Psoas muscle (tissue), 8 donors: ENCODE results near the gene SLC29A1. TPM values are rescaled to one million over a fixed set of nuclear protein-coding genes. Genes with fewer than 3 reads are reported as not detected.
A peak's percentile ranks its signal among the peaks of the same experiment; 100 is the strongest.

Experiments
- ATAC-seq, 4 donors: fragments of 200-7000 bp; cut with Tn5 transposase; one replicate each; pipeline ENCODE4 v1.9.1; 2020; ENCODE audit warnings: moderate library complexity in 3 of 4, mild to moderate bottlenecking in 2 of 4
- DNase-seq, 2 donors: peaks; one replicate each; pipeline ENCODE4 v3.0.0-alpha.2; 2020
- H3K27ac ChIP-seq: fragments of 200-600 bp; one replicate; pipeline ENCODE4 v1.8.0; 2022
- H3K27me3 ChIP-seq, 3 donors: fragments of 200-600 bp in 1 of 3; one replicate each; pipeline versions ENCODE4 v1.6.1 to v1.8.0; 2013 to 2022; ENCODE audit warnings: low read length in 2 of 3, mild to moderate bottlenecking in 2 of 3, moderate library complexity in 1 of 3; ENCODE audit not compliant: insufficient read depth in 3 of 3
- H3K36me3 ChIP-seq, 2 donors: fragments of 200-600 bp in 1 of 2; one replicate each; pipeline versions ENCODE4 v1.6.1 to v1.8.0; 2013 to 2022; ENCODE audit warnings: low read depth in 1 of 2, mild to moderate bottlenecking in 1 of 2, moderate library complexity in 1 of 2; ENCODE audit not compliant: insufficient read depth in 1 of 2
- H3K4me1 ChIP-seq: fragments of 200-600 bp; one replicate; pipeline ENCODE4 v1.8.0; 2022
- H3K4me3 ChIP-seq: fragments of 200-600 bp; one replicate; pipeline ENCODE4 v1.8.0; 2022; ENCODE audit warnings: mild to moderate bottlenecking
- H3K9me3 ChIP-seq: fragments of 200-600 bp; one replicate; pipeline ENCODE4 v1.8.0; 2022
- CTCF ChIP-seq: fragments of 200-600 bp; IDR thresholded peaks from one replicate; pipeline ENCODE4 v1.8.0; 2022; ENCODE audit warnings: antibody characterized with exemption
- WGBS, 3 donors: extraction: QIAGEN DNeasy Blood & Tissue Kit; methylation state at CpG; one replicate each; pipeline versions ENCODE4 v1.1.6 to v1.1.7; 2013; 5-methylcytosine and 5-hydroxymethylcytosine counted together
- intact Hi-C, 2 donors: fragments of 100-400 bp; cut with DNase I; formaldehyde crosslinking; loops; one replicate each; pipeline versions ENCODE4 v1.11.0 to v1.14.2; 2022
- polyA plus RNA-seq, 3 donors: library from polyadenylated mRNA; stranded (reverse); fragments of 200-250 nt; gene quantifications; one replicate each; pipeline ENCODE4 v1.2.3, GENCODE V29; 2013
- total RNA-seq, 4 donors: library from RNA; stranded (reverse); fragmentation: NEBNext Ultra II Directional in 2 of 4; extraction: Animal tissue kit (Norgen Biotek cat#: 25700) in 2 of 4; gene quantifications; one replicate each; pipeline versions ENCODE4 v1.2.1 to v1.2.4, GENCODE V29; 2021 to 2023
- donor health status: healthy with polysubstance abuse.
- donor health status: DM: no; HTN: no; CAD: no; lungs with moderate emphysema.
- donor health status: Bipolar disorder and iron deficiency.
- donor health status: healthy.
- donor health status: DM: yes; HTN: yes; CAD: no.
- donor health status: DM: no; HTN: no; CAD: no.
- donor health status: DM: no; HTN: no; CAD: no.
- donor health status: DM: yes; HTN: yes; CAD: no.

Gene SLC29A1
- total and polyA plus RNA-seq, 7 donors = 29.1 to 80.7 (median 39.7) TPM

DNA sequence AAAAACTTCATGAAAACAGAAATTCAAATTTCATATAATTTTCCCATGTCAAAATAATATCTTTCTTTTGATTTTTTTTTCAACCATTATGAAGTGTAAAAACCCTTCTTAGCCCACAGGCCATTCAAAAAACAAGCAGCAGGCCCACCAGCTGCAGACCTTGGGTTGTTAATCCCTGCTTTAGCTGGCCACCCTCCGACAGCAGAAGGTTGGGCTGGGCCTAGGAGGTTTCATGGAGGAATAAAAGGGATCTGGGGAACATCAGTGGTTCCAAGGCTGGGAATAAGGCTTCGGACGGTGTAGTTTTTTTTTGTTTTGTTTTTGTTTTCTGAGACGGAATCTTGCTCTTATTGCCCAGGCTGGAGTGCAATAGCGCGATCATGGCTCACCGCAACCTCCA, 19.9 kb downstream of the SLC29A1 start:
- Histone ChIP-seq H3K36me3 (peaks cover 0 to 5% of the 10 kb centered on the region in 2 donors), H3K4me3 (no peak overlapping the region), H3K27ac (no peak overlapping the region), H3K9me3 (no peaks in the 10 kb centered on the region), H3K27me3 (no peaks in the 10 kb centered on the region), H3K4me1 (peaks cover 4% of the 10 kb centered on the region)
- 92 to 95% (median 94%) methylated on average over 7 of the region's 7 CpGs for WGBS, 3 donors
- intact Hi-C loops = no loop called here
- no peak for ATAC-seq
- no peak for TF ChIP-seq CTCF
- DNase-seq = peak in 1 of 2 donors; percentile 17

DNA sequence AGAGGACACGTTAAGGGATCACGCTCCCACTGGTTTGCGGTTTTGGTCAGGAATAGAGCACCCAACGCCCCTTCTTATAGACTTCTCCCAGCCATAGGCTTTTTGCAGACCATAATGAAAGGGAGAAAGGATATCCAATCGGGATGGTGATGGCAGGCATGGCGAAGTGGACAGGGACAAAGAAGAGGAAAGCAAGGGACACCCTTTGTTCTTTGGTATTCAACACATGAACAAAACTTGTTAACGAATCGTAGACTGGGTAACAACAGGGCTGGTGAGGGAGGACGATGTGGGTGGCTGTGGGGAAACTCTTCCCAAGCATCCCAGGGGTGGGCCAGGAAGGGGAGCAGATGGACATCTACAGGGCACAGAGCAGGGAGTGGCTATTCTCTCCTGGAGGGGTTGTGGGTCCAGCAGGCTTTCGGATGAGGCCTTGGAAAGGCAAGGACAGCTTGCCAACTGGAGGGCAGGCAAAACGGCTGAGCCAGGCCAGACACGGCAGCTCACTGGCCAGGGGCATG, 22.1 kb downstream of the SLC29A1 start:
- DNase-seq = no peak
- Histone ChIP-seq H3K4me3 (peak overlapping the region; percentile 82), H3K36me3 (peaks cover 7 to 26% of the 10 kb centered on the region in 2 donors), H3K27ac (peak overlapping the region; percentile 100), H3K27me3 (no peaks in the 10 kb centered on the region), H3K4me1 (peaks cover 24% of the 10 kb centered on the region), H3K9me3 (no peaks in the 10 kb centered on the region)
- no peak for TF ChIP-seq CTCF
- ATAC-seq = no peak
- intact Hi-C loops = no loop called here
- 52 to 63% (median 53%) methylated on average over 12 of the region's 12 CpGs for WGBS, 3 donors

GRCh38 chr6:44245912-44246662, 22.7 kb downstream of the SLC29A1 start:
- intact Hi-C loops = loop anchor here in 1 of 2 donors (2.0 kb wide), 1 partner anchor 473 kb away; no protein-coding TSS in a partner anchor
- peaks cover 10 to 32% of the 10 kb centered on the region in 2 donors for H3K36me3 ChIP-seq
- peak overlapping the region; percentile 82 for H3K4me3 ChIP-seq
- peak overlapping the region; percentile 100 for H3K27ac ChIP-seq
- H3K27me3 ChIP-seq = no peaks in the 10 kb centered on the region
- ATAC-seq (peak; percentile 76 to 79 (median 77)), DNase-seq (peak; percentile 94 to 96)
- H3K4me1 ChIP-seq = peaks cover 30% of the 10 kb centered on the region
- 0 to 1% (median 1%) methylated on average over 51 to 62 of the region's 62 CpGs for WGBS, 3 donors
- no peaks in the 10 kb centered on the region for H3K9me3 ChIP-seq
- peak; percentile 31 for TF ChIP-seq CTCF

DNA sequence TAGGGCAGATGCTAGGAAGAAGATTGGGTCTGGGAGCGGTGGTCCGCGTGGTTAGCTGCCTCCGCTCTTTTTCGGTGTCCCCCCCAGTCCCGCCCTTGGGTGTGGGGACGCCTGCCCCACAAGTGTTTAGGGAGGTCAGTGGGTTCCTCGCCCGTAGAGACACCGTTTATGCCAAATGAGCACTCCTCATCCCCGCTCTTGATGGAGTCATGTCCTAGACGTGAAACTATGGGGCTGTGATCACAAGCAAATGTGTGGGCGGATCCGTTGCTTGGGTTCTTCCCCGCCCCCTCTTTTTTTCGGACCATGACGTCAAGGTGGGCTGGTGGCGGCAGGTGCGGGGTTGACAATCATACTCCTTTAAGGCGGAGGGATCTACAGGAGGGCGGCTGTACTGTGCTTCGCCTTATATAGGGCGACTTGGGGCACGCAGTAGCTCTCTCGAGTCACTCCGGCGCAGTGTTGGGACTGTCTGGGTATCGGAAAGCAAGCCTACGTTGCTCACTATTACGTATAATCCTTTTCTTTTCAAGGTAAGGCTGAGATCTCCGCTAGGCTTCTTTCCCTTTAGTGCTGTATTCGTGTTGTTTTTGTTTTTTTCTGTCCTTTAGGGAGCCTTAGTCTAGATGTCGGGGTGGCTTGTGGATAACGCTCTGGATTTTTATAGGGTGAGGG, 23.4 kb downstream of the SLC29A1 start, which contains the start of gene HSP90AB1:
TSS of gene HSP90AB1 (plus strand) at position 439 of the 675 bp plus-strand sequence. CDS start 1,529 bp downstream, outside the sequence.
- Histone ChIP-seq H3K36me3 (peaks cover 12 to 39% of the 10 kb centered on the region in 2 donors), H3K9me3 (no peaks in the 10 kb centered on the region), H3K27me3 (no peaks in the 10 kb centered on the region), H3K4me1 (peaks cover 30% of the 10 kb centered on the region), H3K27ac (peak within 1 kb of the TSS; percentile 100), H3K4me3 (peak within 1 kb of the TSS; percentile 82)
- intact Hi-C loops = loop anchor here in 1 of 2 donors (2.0 kb wide), 1 partner anchor 474 kb away; no protein-coding TSS in a partner anchor
- TF ChIP-seq CTCF = no peak
- peak; percentile 93 to 96 for DNase-seq
- 0% methylated on average over 34 of the region's 34 CpGs for WGBS, 3 donors
- peak; percentile 84 to 86 (median 84) for ATAC-seq
